SU-DHL-6 (cell line): ENCODE data around the gene E2F1.

ENCODE experiments used
- H2AFZ ChIP-seq: fragments of 200-600 bp; sonication (generic); 2 replicates; pipeline ENCODE4 v1.6.1; 2014; ENCODE audit warnings: low read depth, mild to moderate bottlenecking, moderate library complexity, mixed read lengths, antibody characterized with exemption, low read length; ENCODE audit not compliant: severe bottlenecking
- H3F3A ChIP-seq: fragments of 200-600 bp; shearing (Covaris generic); 2 replicates; pipeline ENCODE4 v1.6.0; 2016; ENCODE audit warnings: antibody characterized with exemption, mild to moderate bottlenecking; ENCODE audit not compliant: insufficient read depth
- H3K27ac ChIP-seq: fragments of 200-600 bp; sonication (generic); 2 replicates; pipeline ENCODE4 v1.5.1; 2016; ENCODE audit warnings: low read depth, mild to moderate bottlenecking, low read length, moderate library complexity, mixed read lengths
- H3K27me3 ChIP-seq: fragments of 200-600 bp; sonication (generic), shearing (Covaris generic); 2 replicates; pipeline ENCODE4 v1.6.0; 2014; ENCODE audit warnings: mild to moderate bottlenecking, low read length
- H3K36me3 ChIP-seq: fragments of 200-600 bp; sonication (generic); 2 replicates; pipeline ENCODE4 v1.6.1; 2014; ENCODE audit warnings: mild to moderate bottlenecking, low read length, mixed read lengths
- H3K4me2 ChIP-seq: fragments of 300-600, 200-600 bp; shearing (Covaris generic), sonication (generic); 2 replicates; pipeline ENCODE4 v1.6.0; 2014; ENCODE audit warnings: low read length, low read depth, mild to moderate bottlenecking; ENCODE audit not compliant: poor library complexity, severe bottlenecking
- H3K4me3 ChIP-seq: fragments of 200-600 bp; sonication (generic); 2 replicates; pipeline ENCODE4 v1.5.1; 2014; ENCODE audit warnings: antibody characterized with exemption, low read length, mild to moderate bottlenecking, mixed read lengths; ENCODE audit not compliant: insufficient read depth, poor library complexity, severe bottlenecking
- H3K79me2 ChIP-seq: fragments of 200-600 bp; sonication (generic); 2 replicates; pipeline ENCODE4 v1.6.1; 2014; ENCODE audit warnings: mild to moderate bottlenecking, low read length, moderate library complexity; ENCODE audit not compliant: insufficient read depth
- H3K9ac ChIP-seq: fragments of 200-600 bp; sonication (generic); 2 replicates; pipeline ENCODE4 v1.7.0; 2014; ENCODE audit warnings: mild to moderate bottlenecking, low read length
- H3K9me2 ChIP-seq: fragments of 200-600 bp; sonication (generic); replicated peaks from 2 replicates; pipeline ENCODE4 v1.6.1; 2014; ENCODE audit warnings: low read length; ENCODE audit not compliant: insufficient read depth
- H3K9me3 ChIP-seq: fragments of 200-600 bp; sonication (generic); 2 replicates; pipeline ENCODE4 v1.6.1; 2014; ENCODE audit warnings: low read length, mixed read lengths; ENCODE audit not compliant: insufficient read depth
- H4K20me1 ChIP-seq: fragments of 200-600 bp; sonication (generic); 2 replicates; pipeline ENCODE4 v1.6.1; 2014; ENCODE audit warnings: low read depth, mild to moderate bottlenecking, antibody characterized with exemption, low read length, moderate library complexity, mixed read lengths
- CTCF ChIP-seq: fragments of 200-600 bp; sonication (generic); IDR thresholded peaks from one replicate; pipeline ENCODE4 v1.5.1; 2017; ENCODE audit warnings: antibody characterized with exemption, mild to moderate bottlenecking, low read length, moderate library complexity; ENCODE audit not compliant: insufficient read depth, poor library complexity, severe bottlenecking
- EZH2phosphoT487 ChIP-seq: fragments of 200-600 bp; sonication (generic), shearing (Covaris generic); conservative IDR thresholded peaks from 2 replicates; pipeline ENCODE4 v1.6.1; 2018; ENCODE audit warnings: mild to moderate bottlenecking, antibody characterized with exemption, low read length, moderate library complexity, mixed read lengths

Gene E2F1

GRCh38 chr20:33669224-33669623 lies 17.0 kb downstream of the E2F1 start:
- TF ChIP-seq CTCF: no peak
- no peak for TF ChIP-seq EZH2phosphoT487
- Histone ChIP-seq H3K4me2 (peak overlapping the region; percentile 68), H3K27me3 (no peaks in the 10 kb centered on the region), H3K27ac (peak overlapping the region; percentile 78), H2AFZ (no peak overlapping the region), H3K9me3 (no peaks in the 10 kb centered on the region), H3K4me3 (no peak overlapping the region), H3K9ac (peak overlapping the region; percentile 29; the same call in 1 of the 2 replicates), H3K36me3 (0 out of 2 replicates have a peak, but pooled peaks cover 3% of the 10 kb centered on the region), H3F3A (peaks cover 38% of the 10 kb centered on the region), H4K20me1 (no peaks in the 10 kb centered on the region), H3K79me2 (peaks cover 38% of the 10 kb centered on the region), H3K9me2 (no peaks in the 10 kb centered on the region)

GRCh38 chr20:33668466-33669155 lies 17.6 kb downstream of the E2F1 start:
- Histone ChIP-seq H3K4me3 (peak overlapping the region; percentile 49), H3K27ac (peak overlapping the region; percentile 78), H3K9ac (peak overlapping the region; percentile 86), H3K36me3 (0 out of 2 replicates have a peak, but pooled peaks cover 3% of the 10 kb centered on the region), H3F3A (peaks cover 38% of the 10 kb centered on the region), H3K79me2 (peaks cover 34% of the 10 kb centered on the region), H3K4me2 (peak overlapping the region; percentile 68), H4K20me1 (no peaks in the 10 kb centered on the region), H3K9me3 (no peaks in the 10 kb centered on the region), H3K27me3 (no peaks in the 10 kb centered on the region), H3K9me2 (no peaks in the 10 kb centered on the region), H2AFZ (no peak overlapping the region)
- no peak for TF ChIP-seq CTCF
- TF ChIP-seq EZH2phosphoT487: no peak

- no peaks in the 10 kb centered on the region for H3K9me3 ChIP-seq
- H3K4me3 ChIP-seq: peak overlapping the region; percentile 49
- H3K27me3 ChIP-seq: no peaks in the 10 kb centered on the region
- peak overlapping the region; percentile 68 for H3K4me2 ChIP-seq
- H3K79me2 ChIP-seq: peaks cover 31% of the 10 kb centered on the region
- H4K20me1 ChIP-seq: no peaks in the 10 kb centered on the region
- peak overlapping the region; percentile 86 for H3K9ac ChIP-seq
- 0 out of 2 replicates have a peak, but pooled peaks cover 3% of the 10 kb centered on the region for H3K36me3 ChIP-seq
- H3K9me2 ChIP-seq: no peaks in the 10 kb centered on the region
- peak overlapping the region; percentile 78 for H3K27ac ChIP-seq
- peak; percentile 69 for TF ChIP-seq CTCF
- TF ChIP-seq EZH2phosphoT487: no peak
- peaks cover 38% of the 10 kb centered on the region for H3F3A ChIP-seq
- peak overlapping the region; percentile 4 for H2AFZ ChIP-seq
Observed at GRCh38 chr20:33667676-33668465, 18.3 kb downstream of the E2F1 start.
